ENCODE measurements around the gene DCST2. TPM values are rescaled to one million over a fixed set of nuclear protein-coding genes. Genes with fewer than 3 reads are reported as not detected.
"Not testable (repeated sequence)": the region's sequence is repeated elsewhere in the genome, so short reads cannot be mapped to it uniquely, and the experiment has no call there.

Gene DCST2
- total RNA-seq, 4 donors from 2014 or later: 0.35 to 0.54 TPM; not detected in 2

- TF ChIP-seq CTCF (IDR thresholded peaks at IDR 0.05): peak in 3 of 4 experiments; percentile 79 to 83 (median 81)
- no peak for TF ChIP-seq EP300 (IDR thresholded peaks at IDR 0.05)
- H3K27ac ChIP-seq: peak overlapping the region; percentile 88 to 97 (median 96)
These were observed 34.6 kb downstream of the DCST2 start for GRCh38 chr1:154998818-154999570.

GRCh38 chr1:154998201-154998780, 35.3 kb downstream of the DCST2 start:
- 72 to 78% methylated on average over 4 to 13 of the region's 16 CpGs for WGBS, 2 donors (ENCODE audit: low coverage in 1 of 2)
- no peaks in the 10 kb centered on the region for H3K27me3 ChIP-seq
- ATAC-seq: no peak
- peaks cover 0 to under 1% of the 10 kb centered on the region in 2 donors for H3K36me3 ChIP-seq
- no peaks in the 10 kb centered on the region for H3K9me3 ChIP-seq
- TF ChIP-seq POLR2A (IDR thresholded peaks at IDR 0.05) (no peak), EP300 (IDR thresholded peaks at IDR 0.05) (no peak), POLR2AphosphoS5 (IDR thresholded peaks at IDR 0.05) (no peak), CTCF (IDR thresholded peaks at IDR 0.05) (no peak)
- peak overlapping the region in 2 of 4 donors; percentile 88 to 97 for H3K27ac ChIP-seq
- no peak overlapping the region for H3K4me3 ChIP-seq
- peaks cover 3 to 37% (median 13%) of the 10 kb centered on the region in 3 donors for H3K4me1 ChIP-seq

More at GRCh38 chr1:154998818-154999570, 34.6 kb downstream of the DCST2 start:
- peaks cover 3 to 38% (median 13%) of the 10 kb centered on the region in 3 donors for H3K4me1 ChIP-seq
- ATAC-seq: no peak
- no peaks in the 10 kb centered on the region for H3K27me3 ChIP-seq
- 18 to 34% methylated on average over 10 to 16 of the region's 40 CpGs for WGBS, 2 donors (ENCODE audit: low coverage in 1 of 2)
- no peaks in the 10 kb centered on the region for H3K9me3 ChIP-seq
- no peaks in the 10 kb centered on the region for H3K36me3 ChIP-seq
- peak overlapping the region; percentile 29 to 76 for H3K4me3 ChIP-seq

GRCh38 chr1:154996966-154997701, 36.4 kb downstream of the DCST2 start:
- Histone ChIP-seq H3K27ac (no peak overlapping the region), H3K9me3 (no peaks in the 10 kb centered on the region), H3K4me1 (peaks cover 3 to 37% (median 13%) of the 10 kb centered on the region in 3 donors), H3K4me3 (no peak overlapping the region), H3K27me3 (no peaks in the 10 kb centered on the region), H3K36me3 (peaks cover 0 to 12% of the 10 kb centered on the region in 2 donors)
- no peak for ATAC-seq
- 93 to 96% methylated on average over 4 to 9 of the region's 15 CpGs for WGBS, 2 donors (ENCODE audit: low coverage in 1 of 2)
- TF ChIP-seq EP300 (IDR thresholded peaks at IDR 0.05): no peak
- no peak for TF ChIP-seq CTCF (IDR thresholded peaks at IDR 0.05)
- TF ChIP-seq POLR2AphosphoS5 (IDR thresholded peaks at IDR 0.05): no peak
- TF ChIP-seq POLR2A (IDR thresholded peaks at IDR 0.05): no peak

GRCh38 chr1:154995301-154995983, 38.1 kb downstream of the DCST2 start:
- ATAC-seq: peak; percentile 19
- H3K27ac ChIP-seq, H3K4me3 ChIP-seq, H3K9me3 ChIP-seq, H3K27me3 ChIP-seq: not testable (repeated sequence)
- TF ChIP-seq CTCF (IDR thresholded peaks at IDR 0.05): peak in 3 of 4 experiments; percentile 9 to 45 (median 36)
- peaks cover 3 to 37% (median 13%) of the 10 kb centered on the region in 3 donors for H3K4me1 ChIP-seq
- WGBS, 2 donors (ENCODE audit: low coverage in 1 of 2): 17 to 52% methylated on average over 4 to 10 of the region's 13 CpGs
- peaks cover 0 to 27% of the 10 kb centered on the region in 2 donors for H3K36me3 ChIP-seq
